ENCODE results near the gene SCGB1C2. TPM values are rescaled to one million over a fixed set of nuclear protein-coding genes. Genes with fewer than 3 reads are reported as not detected.

SCGB1C2 gene
- total RNA-seq, 2 donors from 2014 or later = not detected

DNA sequence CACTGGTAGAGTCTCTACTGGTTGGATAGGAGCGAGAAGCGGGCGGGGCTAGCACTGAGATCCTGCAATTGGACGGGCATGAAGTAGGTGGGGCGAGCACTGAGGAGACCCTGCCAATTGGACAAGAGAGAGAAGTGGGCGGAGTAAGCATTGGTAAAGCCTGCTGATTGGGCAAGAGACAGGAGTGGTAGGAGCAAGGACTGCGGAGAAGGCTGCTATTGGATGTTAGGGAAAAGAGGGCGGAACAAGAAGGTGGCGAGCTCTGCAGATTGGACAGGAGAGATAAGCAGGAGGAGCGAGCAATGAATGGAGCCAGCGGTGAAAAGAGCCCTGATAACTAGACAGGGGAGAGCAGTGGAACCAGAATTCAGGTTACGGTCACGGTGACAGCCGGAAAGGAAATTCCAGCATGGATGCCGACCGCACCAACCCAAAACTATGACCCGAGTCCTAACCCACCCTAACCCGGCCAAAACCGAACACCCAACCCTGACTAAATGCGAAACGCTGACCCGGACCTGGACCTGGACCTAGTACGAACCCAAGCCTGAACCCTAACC, 4.8 kb downstream of the SCGB1C2 start:
- Histone ChIP-seq H3K4me3 (no peak overlapping the region), H3K9me3 (no peaks in the 10 kb centered on the region), H3K27me3 (replicated peaks; ENCODE audit: insufficient read depth) (no peaks in the 10 kb centered on the region), H3K27ac (no peak overlapping the region), H3K36me3 (no peaks in the 10 kb centered on the region), H3K4me1 (ENCODE audit: control insufficient read depth in 1 of 2, low read depth in 2 of 2) (no peaks in the 10 kb centered on the region)
- no peak for DNase-seq (ENCODE audit: low spot score)
- no peak for ATAC-seq (ENCODE audit: insufficient number of reproducible peaks, low FRiP score, low read depth)
- TF ChIP-seq, protein P1, sequence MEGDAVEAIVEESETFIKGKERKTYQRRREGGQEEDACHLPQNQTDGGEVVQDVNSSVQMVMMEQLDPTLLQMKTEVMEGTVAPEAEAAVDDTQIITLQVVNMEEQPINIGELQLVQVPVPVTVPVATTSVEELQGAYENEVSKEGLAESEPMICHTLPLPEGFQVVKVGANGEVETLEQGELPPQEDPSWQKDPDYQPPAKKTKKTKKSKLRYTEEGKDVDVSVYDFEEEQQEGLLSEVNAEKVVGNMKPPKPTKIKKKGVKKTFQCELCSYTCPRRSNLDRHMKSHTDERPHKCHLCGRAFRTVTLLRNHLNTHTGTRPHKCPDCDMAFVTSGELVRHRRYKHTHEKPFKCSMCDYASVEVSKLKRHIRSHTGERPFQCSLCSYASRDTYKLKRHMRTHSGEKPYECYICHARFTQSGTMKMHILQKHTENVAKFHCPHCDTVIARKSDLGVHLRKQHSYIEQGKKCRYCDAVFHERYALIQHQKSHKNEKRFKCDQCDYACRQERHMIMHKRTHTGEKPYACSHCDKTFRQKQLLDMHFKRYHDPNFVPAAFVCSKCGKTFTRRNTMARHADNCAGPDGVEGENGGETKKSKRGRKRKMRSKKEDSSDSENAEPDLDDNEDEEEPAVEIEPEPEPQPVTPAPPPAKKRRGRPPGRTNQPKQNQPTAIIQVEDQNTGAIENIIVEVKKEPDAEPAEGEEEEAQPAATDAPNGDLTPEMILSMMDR (IDR thresholded peaks at IDR 0.05) = no peak

DNA sequence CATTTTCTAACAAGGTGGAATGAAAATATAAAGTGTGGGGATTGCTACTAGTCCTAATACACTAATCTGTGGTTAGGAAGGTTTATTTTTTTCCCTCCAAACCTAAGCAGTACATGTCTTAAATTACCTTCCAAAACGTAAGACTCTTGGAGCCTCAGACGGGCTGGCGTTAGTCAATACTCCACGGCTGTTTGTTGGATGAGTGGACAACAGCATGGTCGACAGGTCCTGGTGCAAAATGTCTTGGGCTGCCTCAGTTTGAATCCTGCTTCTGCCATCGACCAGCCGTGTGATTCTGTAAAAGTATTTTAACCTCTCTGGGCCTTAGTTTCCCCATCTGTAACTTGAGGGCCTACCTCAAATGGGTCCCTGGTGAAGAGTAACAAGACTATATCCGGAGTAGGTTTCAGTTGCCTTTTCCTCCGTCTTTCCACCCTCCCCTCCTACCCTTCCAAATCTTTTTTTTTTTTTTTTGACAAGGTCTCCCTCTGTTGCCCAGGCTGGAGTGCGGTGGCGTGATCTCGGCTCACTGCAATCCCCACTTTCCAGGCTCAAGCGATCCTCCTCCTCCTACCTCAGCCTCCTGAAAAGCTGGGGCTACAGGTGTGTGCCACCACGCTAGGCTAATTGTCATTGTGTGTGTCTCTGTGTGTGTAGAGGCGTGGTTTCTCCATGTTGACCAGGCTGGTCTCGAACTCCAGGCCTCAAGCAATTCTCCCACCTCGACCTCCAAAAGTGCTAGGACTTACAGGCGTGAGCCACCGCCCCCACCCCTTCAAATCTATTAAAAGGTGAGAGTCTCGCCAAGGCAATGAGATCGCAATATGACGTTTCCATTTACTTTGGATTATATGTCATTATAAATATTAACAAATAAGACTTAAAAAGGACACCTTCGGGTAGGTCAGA, 5.8 kb downstream of the SCGB1C2 start:
- Histone ChIP-seq H3K27ac (no peak overlapping the region), H3K4me3 (no peak overlapping the region), H3K27me3 (replicated peaks; ENCODE audit: insufficient read depth) (no peaks in the 10 kb centered on the region), H3K36me3 (no peaks in the 10 kb centered on the region), H3K4me1 (ENCODE audit: control insufficient read depth in 1 of 2, low read depth in 2 of 2) (no peaks in the 10 kb centered on the region), H3K9me3 (no peaks in the 10 kb centered on the region)
- ATAC-seq (ENCODE audit: insufficient number of reproducible peaks, low FRiP score, low read depth) (no peak), DNase-seq (ENCODE audit: low spot score) (no peak)
- TF ChIP-seq, protein P1 (IDR thresholded peaks at IDR 0.05) = no peak

DNA sequence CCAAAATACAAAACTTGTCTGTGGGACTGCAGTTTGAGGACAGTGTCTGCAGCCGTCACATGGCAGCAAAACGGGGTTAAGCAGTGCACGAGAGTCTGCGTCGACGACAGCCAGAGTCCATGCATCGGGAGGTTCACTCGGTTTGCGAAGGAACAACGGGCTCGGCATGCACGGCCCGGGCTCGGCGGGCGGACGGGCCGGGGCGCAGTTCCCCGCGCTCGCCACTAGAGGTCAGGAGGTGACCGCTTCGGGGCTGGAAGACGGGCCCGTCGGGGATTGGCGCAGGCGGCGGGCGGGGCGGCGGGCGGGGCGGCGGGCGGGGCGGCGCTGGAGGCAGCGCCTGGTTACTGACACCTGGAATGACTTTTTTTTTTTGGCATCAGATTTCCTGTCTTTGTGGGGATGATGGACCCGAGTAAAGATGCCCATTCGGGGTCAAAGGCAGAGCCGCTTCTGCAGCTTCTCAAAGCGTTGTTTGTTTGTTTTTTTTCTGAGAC, 6.5 kb downstream of the SCGB1C2 start:
- no peak for ATAC-seq (ENCODE audit: insufficient number of reproducible peaks, low FRiP score, low read depth)
- Histone ChIP-seq H3K27me3 (replicated peaks; ENCODE audit: insufficient read depth) (no peaks in the 10 kb centered on the region), H3K36me3 (no peaks in the 10 kb centered on the region), H3K27ac (no peak overlapping the region), H3K9me3 (no peaks in the 10 kb centered on the region), H3K4me3 (no peak overlapping the region), H3K4me1 (ENCODE audit: control insufficient read depth in 1 of 2, low read depth in 2 of 2) (no peaks in the 10 kb centered on the region)
- no peak for DNase-seq (ENCODE audit: low spot score)
- TF ChIP-seq, protein P1 (IDR thresholded peaks at IDR 0.05) = peak; percentile 95

DNA sequence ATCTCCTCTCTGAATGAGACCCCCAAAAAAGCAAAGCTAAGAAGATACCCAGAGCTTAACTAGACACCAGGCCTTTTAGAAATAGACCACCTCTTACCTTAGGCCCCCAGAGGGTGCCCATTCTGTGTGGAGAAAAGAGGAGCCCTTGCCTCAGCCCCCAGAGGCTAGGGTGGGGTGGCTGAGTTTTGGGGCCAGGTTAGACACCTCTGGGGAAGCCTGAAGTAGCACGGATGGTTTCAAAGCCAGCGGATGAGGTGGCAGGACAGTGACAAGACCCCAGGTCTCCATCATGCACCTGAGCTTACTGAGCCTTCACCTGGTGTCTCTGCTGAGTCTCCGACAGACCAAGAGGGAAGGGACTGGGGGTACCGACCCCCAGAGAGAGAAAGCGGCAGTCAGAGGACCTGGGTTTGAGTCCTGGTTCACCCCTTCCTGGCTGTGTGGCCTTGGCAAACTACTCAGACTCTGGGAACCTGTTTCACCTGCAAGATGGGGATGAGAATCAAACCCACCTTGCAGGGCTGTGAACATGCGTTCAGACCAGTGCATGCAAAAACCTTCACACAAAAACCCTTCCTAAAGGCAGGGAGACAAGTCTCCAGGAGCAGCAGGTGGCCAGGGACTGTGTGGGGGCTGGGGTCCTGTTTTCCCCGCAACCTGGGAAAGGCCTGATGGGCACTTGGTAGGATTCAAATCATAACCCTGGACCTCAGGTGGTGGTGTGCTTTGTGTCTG, 7.7 kb downstream of the SCGB1C2 start:
- Histone ChIP-seq H3K27ac (no peak overlapping the region), H3K9me3 (no peaks in the 10 kb centered on the region), H3K27me3 (replicated peaks; ENCODE audit: insufficient read depth) (no peaks in the 10 kb centered on the region), H3K36me3 (no peaks in the 10 kb centered on the region), H3K4me1 (ENCODE audit: control insufficient read depth in 1 of 2, low read depth in 2 of 2) (no peaks in the 10 kb centered on the region), H3K4me3 (no peak overlapping the region)
- DNase-seq (ENCODE audit: low spot score) = no peak
- TF ChIP-seq, protein P1 (IDR thresholded peaks at IDR 0.05) = no peak
- ATAC-seq (ENCODE audit: insufficient number of reproducible peaks, low FRiP score, low read depth) = no peak
